Suprapubic skin (tissue), 3 donors: ENCODE data around the gene TUBG1.

Source experiments
- CTCF ChIP-seq, 2 donors: fragments of 200-600 bp in 1 of 2; fragments of 450-650 bp in 1 of 2; sonication (generic) in 1 of 2; IDR thresholded peaks; one replicate each; pipeline ENCODE4 v1.5.1; 2016 to 2019; ENCODE audit warnings: antibody characterized with exemption in 2 of 2, mild to moderate bottlenecking in 1 of 2, moderate library complexity in 1 of 2
- POLR2A ChIP-seq, 2 donors: fragments of 450-650 bp; IDR thresholded peaks; one replicate each; pipeline ENCODE4 v1.6.1; 2017; ENCODE audit warnings: antibody characterized with exemption in 2 of 2, mild to moderate bottlenecking in 2 of 2, moderate library complexity in 2 of 2

- TF ChIP-seq CTCF (IDR thresholded peaks at IDR 0.05) (no peak), POLR2A (IDR thresholded peaks at IDR 0.05) (no peak)
These were observed 24.1 kb upstream of the TUBG1 start for GRCh38 chr17:42585353-42585752.
